Stimulated activated CD4-positive, alpha-beta T cell treated with anti-CD3 and anti-CD28 coated beads, Interleukin-15, amount 100 ng/mL, for 1 hour (primary cell): ENCODE measurements around the gene ICA1.
"Not testable (repeated sequence)": the region's sequence is repeated elsewhere in the genome, so short reads cannot be mapped to it uniquely, and the experiment has no call there.

Source experiments
- DNase-seq, 2 donors: peaks; one replicate each; pipeline ENCODE4 v3.0.0-alpha.2; 2020; ENCODE audit warnings: low read depth in 1 of 2, low spot score in 1 of 2

ICA1 gene

GRCh38 chr7:8261711-8262695 lies at the start of gene ICA1:
TSS of gene ICA1 (minus strand) at chr7:8262167. CDS start at chr7:8235926, 26,241 bp downstream.
- DNase-seq, result no peak

- DNase-seq, result no peak
Observed at GRCh38 chr7:8310876-8311275, 48.9 kb upstream of the ICA1 start.

GRCh38 chr7:8305625-8306388 lies 43.8 kb upstream of the ICA1 start:
- DNase-seq, result no peak

GRCh38 chr7:8305104-8305503 lies 43.1 kb upstream of the ICA1 start:
- DNase-seq, result no peak

GRCh38 chr7:8303904-8304528 lies 42.0 kb upstream of the ICA1 start:
- no peak for DNase-seq

- not testable (repeated sequence) for DNase-seq
Observed at GRCh38 chr7:8297023-8297422, 35.1 kb upstream of the ICA1 start.

- no peak for DNase-seq
Observed at GRCh38 chr7:8296362-8296659, 34.3 kb upstream of the ICA1 start.

GRCh38 chr7:8295638-8296361 lies 33.8 kb upstream of the ICA1 start:
- DNase-seq, result no peak

- DNase-seq, result no peak
Observed at GRCh38 chr7:8291397-8292141, 29.6 kb upstream of the ICA1 start.

GRCh38 chr7:8290645-8291308 lies 28.8 kb upstream of the ICA1 start:
- no peak for DNase-seq

- no peak for DNase-seq
Observed at GRCh38 chr7:8286118-8286517, 24.2 kb upstream of the ICA1 start.

GRCh38 chr7:8285155-8285554 lies 23.2 kb upstream of the ICA1 start:
- no peak for DNase-seq

GRCh38 chr7:8284606-8285005 lies 22.6 kb upstream of the ICA1 start:
- no peak for DNase-seq

GRCh38 chr7:8283968-8284367 lies 22.0 kb upstream of the ICA1 start:
- DNase-seq, result no peak

GRCh38 chr7:8282871-8283270 lies 20.9 kb upstream of the ICA1 start:
- DNase-seq, result no peak

GRCh38 chr7:8282162-8282561 lies 20.2 kb upstream of the ICA1 start:
- no peak for DNase-seq

- no peak for DNase-seq
Observed at GRCh38 chr7:8278183-8278582, 16.2 kb upstream of the ICA1 start.

GRCh38 chr7:8277394-8277982 lies 15.5 kb upstream of the ICA1 start:
- no peak for DNase-seq

- DNase-seq, result no peak
Observed at GRCh38 chr7:8274589-8274988, 12.6 kb upstream of the ICA1 start.

- DNase-seq, result no peak
Observed at GRCh38 chr7:8271960-8272359, 10.0 kb upstream of the ICA1 start.
